NCI-H82 treated with DMSO at 0.1 percent for 48 hours (cell line): ENCODE results near the gene NPTN.

Experiments
- DNase-seq: peaks from one replicate; lab custom pipeline; 2025; ENCODE audit not compliant: unreplicated experiment; lab: John Stamatoyannopoulos, UW

The NPTN gene

DNA sequence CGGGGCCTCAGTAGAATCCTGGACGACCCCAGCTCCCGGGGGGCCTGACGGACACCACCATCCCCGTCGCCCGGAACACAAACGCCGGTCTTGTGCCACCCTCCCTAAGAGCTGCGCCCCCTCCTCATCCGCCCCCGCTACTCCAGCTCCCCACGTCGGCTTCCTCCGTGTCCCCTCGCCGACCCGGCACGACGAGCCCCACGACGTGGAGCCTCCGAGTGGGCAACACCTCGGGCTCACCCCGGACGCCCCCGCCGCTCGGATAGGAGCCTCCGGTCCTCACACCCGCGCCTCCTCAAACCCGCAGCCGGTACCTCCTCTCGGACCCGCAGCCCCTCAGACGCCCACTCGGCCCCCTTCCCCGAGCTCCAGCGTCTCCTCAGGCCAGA, 525 bp downstream of the NPTN start:
- no peak for DNase-seq

DNA sequence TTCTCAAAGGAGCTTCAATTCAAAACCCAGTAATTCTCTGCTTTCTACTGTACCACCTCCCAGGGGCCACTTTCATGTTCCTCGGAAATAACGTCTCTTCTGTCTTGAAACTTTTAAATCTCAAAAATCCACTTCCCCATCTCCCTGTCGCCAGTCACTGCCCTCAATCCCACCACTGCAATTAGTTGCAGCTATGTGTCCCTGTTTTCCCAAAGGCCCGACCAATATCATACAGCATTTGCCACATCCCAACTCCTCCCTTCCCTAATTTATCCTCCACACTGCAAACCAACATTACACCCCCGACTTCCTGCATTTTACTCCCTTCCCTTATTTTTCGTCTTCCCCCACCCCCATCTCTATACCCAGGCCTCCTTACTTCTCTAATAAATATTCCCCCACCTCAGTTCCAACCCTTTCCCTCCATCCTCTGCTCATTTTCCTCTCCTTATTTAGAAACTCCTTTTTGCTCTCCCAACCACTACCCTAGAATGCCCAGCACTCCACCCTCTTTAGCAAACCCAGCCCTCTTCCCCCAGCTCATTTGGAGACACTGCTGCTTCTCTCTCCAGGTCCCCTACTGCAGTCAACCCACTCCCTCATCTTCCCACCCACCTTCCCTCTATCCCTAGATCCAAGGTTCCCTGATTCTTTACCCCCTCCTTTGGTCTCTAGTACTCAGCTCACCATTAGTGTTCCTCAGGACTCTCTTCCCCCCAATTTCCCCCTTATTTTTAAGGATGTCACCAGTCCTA, 1.1 kb downstream of the NPTN start:
- no peak for DNase-seq

DNA sequence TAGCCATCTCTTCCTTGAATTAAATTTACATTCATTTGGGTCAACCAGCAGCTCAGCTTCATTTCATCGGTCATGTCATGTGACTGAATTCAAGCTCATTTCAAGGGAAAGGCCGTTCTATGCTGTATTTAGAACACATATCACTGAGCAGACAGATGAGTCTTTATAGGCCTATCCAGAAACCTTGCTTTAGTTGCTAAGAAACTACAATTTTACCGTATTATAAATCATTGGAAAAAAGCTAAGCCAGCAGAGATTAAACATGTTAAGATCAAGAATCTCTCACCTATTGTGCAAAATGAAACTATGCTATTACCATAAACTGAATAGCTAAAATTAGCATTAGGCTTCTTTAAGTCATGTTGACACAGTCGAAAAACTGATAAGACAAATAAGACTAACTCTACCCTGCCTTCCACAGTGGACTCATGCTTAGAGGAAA, 2.2 kb downstream of the NPTN start:
- DNase-seq: no peak

DNA sequence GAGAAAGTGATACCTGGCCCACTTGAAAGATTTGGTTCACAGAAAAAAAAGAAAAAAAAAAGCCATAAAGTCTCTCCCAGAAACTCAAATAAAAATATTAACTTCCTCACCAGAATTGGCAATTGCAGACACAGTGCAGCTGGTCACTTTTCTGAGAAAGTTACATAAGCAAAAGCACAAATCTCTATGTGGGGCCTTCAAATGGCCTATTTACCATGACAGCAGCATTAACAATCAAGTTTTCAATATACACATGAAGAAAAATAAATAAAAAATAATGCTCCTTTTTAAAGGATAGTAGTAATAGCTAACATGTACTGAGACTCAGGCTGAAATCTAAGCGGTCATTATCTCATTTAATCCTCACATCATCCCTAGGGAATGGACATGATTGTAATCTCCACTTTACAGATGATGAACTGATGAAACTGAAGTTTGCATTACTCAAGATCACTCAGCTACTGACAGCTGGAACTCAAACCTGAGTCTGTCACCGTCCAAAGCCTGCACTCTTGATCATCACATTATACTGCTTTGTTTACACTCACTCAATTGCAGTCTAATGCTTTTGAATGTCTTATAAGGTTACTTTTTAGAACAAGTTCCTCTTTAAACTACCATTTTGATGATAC, 3.3 kb downstream of the NPTN start:
- DNase-seq: peak; percentile 84

DNA sequence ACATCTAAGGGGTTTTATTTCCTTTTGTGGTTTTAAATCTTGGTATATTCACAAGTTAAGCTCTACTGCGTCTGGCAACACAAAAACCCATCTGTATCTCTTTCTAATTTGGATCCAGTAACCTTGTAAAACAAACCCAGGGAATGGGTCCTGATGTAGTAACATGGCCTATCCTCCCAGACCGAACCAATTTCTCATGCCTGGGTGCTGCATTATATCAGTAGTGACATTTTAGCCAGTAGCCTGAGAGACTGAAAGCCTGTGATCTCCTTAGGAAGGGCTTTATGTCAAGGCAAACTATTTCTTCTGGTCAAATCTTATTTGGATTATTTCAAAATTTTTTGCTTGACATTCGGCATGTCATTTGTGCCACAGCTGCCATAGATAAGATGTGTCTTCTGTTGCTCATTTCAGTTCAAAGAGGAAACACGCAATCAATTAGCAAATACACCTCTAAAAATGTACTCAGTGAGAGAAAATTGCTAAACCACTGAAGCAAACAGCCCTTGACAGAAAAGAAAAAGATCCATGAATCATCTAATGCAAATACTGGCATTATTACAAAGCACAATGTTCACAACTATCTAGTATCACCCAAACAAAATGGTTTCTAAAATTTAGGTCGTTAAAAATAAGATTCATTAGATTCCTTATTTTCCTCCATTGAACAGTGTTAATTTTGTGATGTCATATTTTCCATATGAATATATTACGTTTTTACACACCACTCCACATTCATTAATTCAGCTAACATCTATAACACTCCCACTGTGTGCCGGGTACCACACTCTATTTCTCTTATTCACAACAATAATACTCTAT, 4.0 kb downstream of the NPTN start:
- DNase-seq: no peak

DNA sequence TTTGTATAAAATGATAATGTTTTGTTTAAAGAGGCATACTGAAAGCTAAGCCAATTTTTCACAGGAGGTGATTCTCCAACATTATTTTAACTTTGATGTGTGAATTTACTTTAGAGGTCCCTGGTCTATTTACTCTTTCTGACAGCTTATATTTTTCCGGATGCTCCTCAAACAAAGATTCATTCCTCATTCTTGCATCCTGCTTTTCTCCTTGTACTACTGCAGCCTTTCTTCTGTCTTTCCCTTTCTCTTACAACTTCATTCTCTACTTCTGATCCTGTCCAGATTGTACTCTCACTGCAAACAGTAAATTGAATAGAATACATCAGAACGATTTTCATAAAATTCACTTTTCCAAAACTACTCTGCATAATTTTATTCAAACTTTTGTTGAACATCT, 5.1 kb downstream of the NPTN start:
- DNase-seq: no peak

DNA sequence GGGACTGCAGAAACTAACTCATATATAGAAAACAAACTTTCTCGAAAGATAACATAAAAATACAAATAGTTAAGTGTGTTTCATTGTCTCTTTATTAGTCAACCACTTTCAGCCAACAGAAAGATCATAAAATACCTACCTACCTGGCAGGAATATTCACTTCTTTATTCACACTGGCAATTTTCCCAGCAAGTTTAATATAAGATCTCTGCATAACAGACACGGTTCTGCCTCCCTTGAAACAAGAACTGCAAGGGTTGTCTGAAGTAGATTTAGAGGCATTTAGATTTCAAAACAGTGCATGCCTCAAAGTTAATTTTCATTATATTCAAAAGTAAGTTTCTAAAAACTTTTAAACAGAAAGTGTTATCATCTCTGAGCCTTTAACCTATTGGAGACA, 7.1 kb downstream of the NPTN start:
- no peak for DNase-seq

DNA sequence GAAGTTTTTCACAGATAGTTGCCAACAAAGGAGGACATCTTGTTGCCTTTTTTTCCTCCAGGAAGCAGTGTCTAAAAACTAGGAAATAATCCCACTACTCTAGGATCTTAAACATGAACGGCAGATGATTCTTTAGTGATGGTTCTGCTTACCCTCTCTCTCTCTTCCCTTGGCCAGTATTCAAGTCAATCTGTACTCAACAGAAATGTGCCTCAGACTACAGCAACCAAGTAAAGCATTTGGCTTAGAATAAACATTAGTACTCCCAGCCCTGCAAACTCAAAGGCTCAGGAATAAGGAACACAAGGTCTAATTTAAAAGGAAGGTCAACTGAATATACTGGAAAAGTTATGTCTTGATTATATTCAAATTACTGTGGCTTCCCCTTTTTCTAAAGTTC, 8.7 kb downstream of the NPTN start:
- DNase-seq: no peak

DNA sequence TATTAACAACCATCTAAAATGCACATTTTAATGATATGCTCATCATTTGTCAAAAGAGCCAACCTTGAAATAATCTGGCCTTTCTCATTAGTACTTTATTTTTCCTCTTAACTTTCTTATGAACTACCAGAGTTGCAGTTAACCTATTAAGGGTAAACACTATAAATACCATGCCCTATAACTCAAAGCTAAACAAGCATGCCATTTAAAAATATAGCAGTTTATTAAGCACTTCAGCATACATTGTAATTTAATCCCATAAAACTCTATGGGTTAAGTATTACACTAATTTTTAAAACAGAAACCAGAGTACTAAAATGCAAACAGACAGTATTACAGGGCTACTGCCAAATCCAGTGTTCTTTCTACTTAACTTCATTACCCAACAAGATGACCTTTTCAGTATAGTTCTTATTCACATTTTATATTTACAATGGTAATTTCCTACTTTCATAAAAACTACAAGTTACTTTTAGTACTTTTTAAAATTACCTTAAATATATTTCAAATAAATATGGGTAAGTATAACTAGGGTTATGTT, 11.8 kb downstream of the NPTN start:
- no peak for DNase-seq

DNA sequence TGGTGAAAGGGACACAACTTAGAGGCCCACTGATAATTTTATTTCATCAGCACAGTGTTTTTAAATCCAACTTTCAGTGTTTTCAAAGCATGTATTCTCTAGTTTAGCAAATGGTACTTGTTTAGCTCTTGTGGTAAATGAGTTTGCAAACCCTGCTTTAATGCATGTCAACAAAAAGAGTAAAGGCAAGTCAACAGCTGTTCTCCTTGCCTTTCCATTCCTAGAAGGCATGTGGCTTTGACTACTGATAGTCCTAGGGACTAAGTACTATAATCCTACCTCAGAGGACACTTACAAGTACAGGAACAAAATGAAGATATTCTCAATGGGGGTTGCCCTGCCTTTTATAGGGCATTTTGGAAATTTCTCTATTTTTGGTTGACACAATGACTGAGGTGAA, 13.1 kb downstream of the NPTN start:
- DNase-seq: peak; percentile 34

DNA sequence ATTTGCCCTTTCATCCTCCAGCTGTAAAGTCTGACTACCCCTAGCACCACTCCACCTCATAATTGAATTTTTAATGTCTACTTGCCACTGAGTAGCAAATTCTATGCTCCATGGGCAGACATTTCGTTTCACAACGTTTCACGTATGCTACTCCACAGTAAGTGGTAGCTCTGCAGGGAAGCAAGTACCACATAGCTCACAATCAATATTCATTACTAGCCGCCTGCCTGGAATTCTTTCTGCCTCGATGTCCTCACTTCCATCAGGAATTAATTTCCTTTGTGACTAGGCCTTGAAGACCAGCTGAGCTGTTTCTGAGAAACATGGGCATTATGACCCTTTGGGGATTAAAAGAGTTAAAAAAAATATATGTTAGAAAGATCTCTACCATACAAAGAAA, 15.3 kb downstream of the NPTN start:
- DNase-seq: no peak

DNA sequence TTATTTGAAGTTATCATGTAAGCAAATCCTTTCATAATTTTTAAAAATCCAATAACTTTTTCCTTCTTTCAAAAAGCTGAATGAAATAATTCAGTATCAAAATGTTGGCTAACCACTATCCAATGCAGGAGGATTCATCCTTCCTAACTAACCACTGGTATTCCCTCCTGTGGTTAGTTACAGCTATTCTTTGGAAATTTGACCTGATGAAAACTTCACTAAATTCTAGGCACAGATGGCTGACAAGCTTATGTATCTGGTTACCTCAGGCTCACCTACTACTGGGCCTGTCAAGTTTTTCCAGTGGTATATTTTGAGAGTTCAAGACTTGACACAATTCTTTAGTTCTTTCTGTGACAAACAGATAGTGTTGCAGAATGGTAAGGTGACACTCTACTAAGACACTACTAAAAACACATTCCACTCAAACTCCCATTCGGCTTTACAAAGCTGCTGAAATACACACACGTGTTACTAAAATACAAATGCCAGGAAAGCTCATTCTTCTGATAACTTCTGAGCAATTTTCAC, 15.8 kb downstream of the NPTN start:
- no peak for DNase-seq

DNA sequence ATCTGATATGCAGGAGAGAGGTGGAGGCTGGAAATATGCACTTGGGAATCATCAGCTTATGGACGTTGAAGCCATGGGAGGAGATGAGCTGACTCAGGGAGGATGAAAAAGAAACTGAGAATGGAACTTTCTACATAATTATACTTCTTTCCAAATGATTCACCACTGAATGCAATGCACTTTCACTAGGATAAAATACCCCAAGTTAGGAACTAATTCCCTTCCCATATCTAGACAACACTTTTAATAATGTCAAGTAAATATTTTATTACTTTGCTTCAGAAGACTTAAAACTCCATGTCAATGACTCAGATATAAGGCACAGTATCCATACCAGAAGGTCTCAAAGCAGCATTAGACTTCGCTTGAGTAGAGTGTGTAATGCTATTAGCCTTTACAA, 24.2 kb downstream of the NPTN start:
- DNase-seq: peak; percentile 31

DNA sequence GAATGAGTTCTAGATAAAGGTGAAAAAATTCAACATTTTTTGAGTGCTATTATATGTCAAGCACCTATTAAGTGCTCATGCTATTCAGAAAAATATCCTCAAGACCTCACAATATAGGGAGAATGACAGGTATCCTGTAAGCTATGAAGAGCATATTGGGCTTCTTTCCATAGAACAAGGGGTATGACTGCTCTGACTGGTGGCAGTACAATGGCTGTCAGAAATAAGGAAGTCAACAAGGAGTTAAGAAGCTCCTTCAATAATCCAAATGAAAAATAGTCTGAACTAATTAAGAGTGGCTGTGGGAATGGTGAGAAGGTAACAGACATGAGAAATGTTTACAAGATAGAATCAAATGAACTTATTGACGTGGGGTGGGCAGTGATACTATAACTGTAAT, 24.7 kb downstream of the NPTN start:
- no peak for DNase-seq

DNA sequence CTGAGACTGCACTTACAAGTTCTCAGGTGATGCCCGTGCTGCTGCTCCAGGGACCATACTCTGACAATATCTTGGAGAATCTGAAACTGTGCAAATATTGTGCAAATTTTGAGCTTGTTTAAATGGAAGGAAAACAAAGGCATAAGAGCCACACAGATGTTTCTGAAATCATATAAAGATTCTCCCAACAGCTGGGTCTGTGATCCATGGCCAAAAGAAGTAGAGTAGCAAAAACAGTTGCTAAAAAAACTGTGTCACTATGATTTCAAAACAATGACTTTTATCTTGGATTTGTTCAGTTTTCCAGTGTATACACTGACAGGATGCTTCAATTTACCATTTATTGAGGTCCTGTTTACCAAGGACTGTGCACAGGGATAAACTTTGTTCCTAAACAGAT, 25.3 kb downstream of the NPTN start:
- DNase-seq: no peak

DNA sequence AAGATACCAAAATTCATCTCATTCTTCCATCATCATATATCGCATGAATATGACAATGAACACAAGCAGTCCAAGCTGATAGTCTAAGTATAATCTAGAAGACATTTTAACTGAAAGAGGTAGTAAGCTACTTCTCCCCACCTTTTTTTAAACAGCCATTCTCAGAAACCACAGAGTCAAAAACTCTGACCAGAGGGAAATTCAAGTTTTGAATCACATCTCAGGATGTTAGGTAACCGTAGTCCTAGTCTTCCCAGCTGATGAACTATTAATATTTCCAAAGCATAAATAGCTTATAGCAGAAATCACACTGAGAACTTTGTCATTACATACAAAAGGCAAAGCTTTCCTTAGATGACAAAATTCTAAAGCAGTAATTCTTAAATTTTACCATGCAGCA, 25.8 kb downstream of the NPTN start:
- DNase-seq: no peak

DNA sequence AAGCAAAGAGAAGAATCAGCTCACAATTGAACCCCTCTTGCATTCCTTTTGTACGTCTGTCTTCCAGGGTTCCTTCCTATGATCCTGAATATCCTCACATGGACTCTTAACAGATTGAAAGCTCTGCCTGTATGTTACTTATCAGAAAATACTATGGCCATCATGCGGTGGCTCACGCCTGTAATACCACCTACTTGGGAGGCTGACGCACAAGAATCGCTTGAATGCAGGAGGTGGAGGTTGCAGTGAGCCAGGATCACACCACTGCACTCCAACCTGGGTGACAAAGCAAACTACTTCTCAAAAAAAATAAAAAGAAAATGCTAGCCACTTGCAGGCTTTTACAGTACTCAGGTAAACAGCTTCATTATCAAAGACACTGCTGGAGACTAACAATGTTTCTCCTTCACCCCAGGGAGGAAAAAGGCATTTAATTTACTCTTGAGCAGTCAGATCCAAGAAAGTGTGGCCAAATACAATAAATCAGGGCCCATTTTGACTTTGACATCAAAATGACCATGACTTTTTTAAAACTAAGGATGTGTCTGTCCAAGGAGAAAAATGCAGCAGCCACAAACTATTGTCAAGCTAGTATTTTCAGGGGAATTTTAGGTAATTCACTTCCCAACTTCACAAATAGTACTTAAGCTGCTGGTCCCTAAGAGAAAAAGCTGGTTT, 27.3 kb downstream of the NPTN start:
- DNase-seq: no peak

DNA sequence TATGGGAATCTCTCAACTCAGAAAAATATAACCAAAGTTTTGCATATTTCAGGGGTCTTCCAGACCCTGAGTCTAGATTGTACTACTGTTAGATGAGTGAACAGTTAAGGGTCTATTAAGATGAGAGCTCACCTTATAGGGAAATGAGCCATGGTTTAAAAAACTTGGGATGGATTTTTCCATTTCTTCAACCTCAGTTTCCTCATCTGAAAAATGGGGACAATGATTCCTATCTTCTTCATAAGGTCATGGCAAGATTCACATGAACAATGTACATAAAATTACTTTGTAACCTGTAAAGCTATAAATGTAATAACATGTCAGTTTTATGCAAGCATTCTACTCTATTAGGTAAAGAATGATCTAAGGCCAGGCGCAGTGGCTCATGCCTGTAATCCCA, 28.7 kb downstream of the NPTN start:
- no peak for DNase-seq

DNA sequence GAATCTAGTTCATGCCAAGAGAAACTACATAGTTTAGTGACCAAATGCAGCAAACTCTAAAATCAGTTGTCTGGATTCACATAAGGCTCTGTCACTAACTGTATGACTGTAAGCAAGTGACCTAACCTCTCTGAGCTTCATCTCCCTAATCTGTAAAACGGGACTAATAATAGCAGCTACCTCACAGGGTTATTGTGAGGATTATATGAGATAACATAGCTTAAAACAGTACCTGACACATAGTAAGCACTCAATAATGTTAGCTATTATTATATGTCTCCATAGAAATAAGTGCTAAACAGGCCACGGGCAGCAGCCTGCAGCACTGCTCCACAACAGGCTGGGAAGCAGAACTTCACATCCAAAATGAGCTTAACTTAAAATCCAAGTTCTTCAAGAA, 30.2 kb downstream of the NPTN start:
- DNase-seq: no peak

DNA sequence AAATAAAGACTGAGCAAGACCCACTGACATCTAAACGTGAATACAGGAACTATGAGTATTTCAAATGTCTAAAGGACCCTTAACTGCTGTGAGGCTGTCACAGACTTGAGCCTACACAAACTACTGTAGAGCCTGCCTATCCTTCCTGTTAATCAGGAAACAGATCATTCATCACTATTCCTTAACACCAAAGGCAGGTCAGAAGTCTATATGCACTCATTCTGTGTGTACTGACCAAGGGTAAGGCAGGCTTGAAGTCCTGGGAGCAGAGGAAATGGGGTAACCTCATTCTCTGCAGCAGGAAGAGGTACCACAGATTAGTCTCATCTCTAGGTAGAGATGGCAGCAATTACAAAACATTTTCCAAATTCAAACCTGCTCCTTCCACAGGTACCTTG, 30.7 kb downstream of the NPTN start:
- no peak for DNase-seq
